IMR-90 (cell line): ENCODE measurements around the gene UNC13A. TPM values are rescaled to one million over a fixed set of nuclear protein-coding genes. Genes with fewer than 3 reads are reported as not detected.

ENCODE experiments used
- ATAC-seq: fragments of 200-7000 bp; cut with Tn5 transposase; 2 replicates; pipeline ENCODE4 v1.9.1; 2020; ENCODE audit warnings: low read depth, mild to moderate bottlenecking, moderate library complexity
- BruUV-seq: library from RNA; stranded (reverse); fragments of 400-500 nt; replicated peaks from 2 replicates; lab custom pipeline; 2021; lab: Mats Ljungman, UMichigan
- CTCF ChIA-PET: fragments of 300-600 bp; formaldehyde crosslinking; extraction: SDS; loops from one replicate; lab custom pipeline; 2021; ENCODE audit warnings: antibody characterized with exemption; lab: Yijun Ruan, JAX
- POLR2A ChIA-PET: fragments of 300-600 bp; sonication (Branson Sonifier 250); formaldehyde crosslinking; loops from one replicate; lab custom pipeline; 2022; ENCODE audit warnings: antibody characterized with exemption; ENCODE audit not compliant: unreplicated experiment; lab: Charles Lee
- DNase-seq: peaks from one replicate; pipeline ENCODE4 v3.0.0; 2013
- H2AFZ ChIP-seq: replicated peaks from 2 replicates; pipeline ENCODE3; 2013; ENCODE audit warnings: low read length, mild to moderate bottlenecking; ENCODE audit not compliant: poor library complexity
- H2AK5ac ChIP-seq: 2 replicates; pipeline ENCODE4 v1.6.1; 2013; ENCODE audit warnings: low read depth, low read length, inconsistent platforms
- H2AK9ac ChIP-seq: replicated peaks from 2 replicates; pipeline ENCODE3; 2013; ENCODE audit warnings: mild to moderate bottlenecking, low read depth, low read length, moderate library complexity; ENCODE audit not compliant: poor library complexity
- H2BK120ac ChIP-seq: 2 replicates; pipeline ENCODE4 v1.6.1; 2013; ENCODE audit warnings: low read depth, low read length, inconsistent platforms
- H2BK15ac ChIP-seq: 3 replicates; pipeline ENCODE4 v1.6.1; 2013; ENCODE audit warnings: low read depth, low read length, inconsistent platforms
- H2BK20ac ChIP-seq: 2 replicates; pipeline ENCODE4 v1.6.1; 2013; ENCODE audit warnings: low read depth, mild to moderate bottlenecking, inconsistent platforms, low read length, moderate library complexity
- H2BK5ac ChIP-seq: 2 replicates; pipeline ENCODE4 v1.6.1; 2013; ENCODE audit warnings: mild to moderate bottlenecking, low read depth, low read length, inconsistent platforms; ENCODE audit not compliant: poor library complexity, severe bottlenecking
- H3K14ac ChIP-seq: replicated peaks from 2 replicates; pipeline ENCODE4 v1.6.1; 2013; ENCODE audit warnings: low read depth, low read length, inconsistent platforms
- H3K18ac ChIP-seq: 2 replicates; pipeline ENCODE4 v1.6.1; 2013; ENCODE audit warnings: low read depth, low read length, control low read depth
- H3K23ac ChIP-seq: 2 replicates; pipeline ENCODE4 v1.6.1; 2013; ENCODE audit warnings: low read depth, low read length, inconsistent platforms
- H3K27ac ChIP-seq: 2 replicates; pipeline ENCODE4 v1.5.1; 2013; ENCODE audit warnings: mild to moderate bottlenecking, control low read depth, low read length; ENCODE audit not compliant: insufficient read depth
- H3K27me3 ChIP-seq: 2 replicates; pipeline ENCODE4 v1.6.1; 2013; ENCODE audit warnings: low read length; ENCODE audit not compliant: control insufficient read depth, insufficient read depth
- H3K36me3 ChIP-seq: 2 replicates; pipeline ENCODE4 v1.6.1; 2013; ENCODE audit warnings: low read length, mixed read lengths; ENCODE audit not compliant: control insufficient read depth, insufficient read depth
- H3K4ac ChIP-seq: 2 replicates; pipeline ENCODE4 v1.6.1; 2013; ENCODE audit warnings: low read depth, low read length, inconsistent platforms
- H3K4me1 ChIP-seq: 2 replicates; pipeline ENCODE4 v1.6.1; 2013; ENCODE audit warnings: low read length, mixed read lengths; ENCODE audit not compliant: control insufficient read depth, insufficient read depth
- H3K4me2 ChIP-seq: 2 replicates; pipeline ENCODE4 v1.6.1; 2013; ENCODE audit warnings: low read depth, mild to moderate bottlenecking, control low read depth, low read length, moderate library complexity
- H3K4me3 ChIP-seq: 2 replicates; pipeline ENCODE4 v1.5.1; 2013; ENCODE audit warnings: low read depth, mild to moderate bottlenecking, control low read depth, low read length, moderate library complexity; ENCODE audit not compliant: insufficient read depth
- H3K56ac ChIP-seq: 2 replicates; pipeline ENCODE4 v1.6.1; 2013; ENCODE audit warnings: low read length, inconsistent platforms; ENCODE audit not compliant: insufficient read depth; ENCODE audit errors: extremely low read depth
- H3K79me1 ChIP-seq, 2 experiments: 2 replicates each; pipeline ENCODE4 v1.6.1; 2013; ENCODE audit warnings: low read length in 2 of 2, inconsistent platforms in 1 of 2, low read depth in 1 of 2
- H3K9ac ChIP-seq: 2 replicates; pipeline ENCODE4 v1.6.1; 2013; ENCODE audit warnings: low read depth, low read length, control low read depth
- H3K9me1 ChIP-seq: 2 replicates; pipeline ENCODE4 v1.6.1; 2013; ENCODE audit warnings: low read length, inconsistent platforms; ENCODE audit not compliant: insufficient read depth
- H3K9me3 ChIP-seq: 2 replicates; pipeline ENCODE4 v1.6.1; 2013; ENCODE audit warnings: low read length; ENCODE audit not compliant: control insufficient read depth, insufficient read depth
- H4K20me1 ChIP-seq: 2 replicates; pipeline ENCODE4 v1.6.1; 2013; ENCODE audit warnings: low read length, inconsistent platforms; ENCODE audit not compliant: insufficient read depth
- H4K5ac ChIP-seq: 2 replicates; pipeline ENCODE4 v1.6.1; 2013; ENCODE audit warnings: mild to moderate bottlenecking, low read depth, low read length, control low read depth
- H4K8ac ChIP-seq, 2 experiments: 2 replicates each; pipeline ENCODE4 v1.6.1; 2013; ENCODE audit warnings: low read depth in 2 of 2, low read length in 2 of 2, control low read depth in 1 of 2, inconsistent platforms in 1 of 2
- H4K91ac ChIP-seq: 2 replicates; pipeline ENCODE4 v1.6.1; 2013; ENCODE audit warnings: low read depth, low read length, inconsistent platforms; ENCODE audit not compliant: insufficient read depth
- FOS ChIP-seq: fragments of 150-350 bp; IDR thresholded peaks from 2 replicates; pipeline ENCODE4 v1.6.1; 2016; ENCODE audit warnings: low read depth, low read length
- MAZ ChIP-seq: IDR thresholded peaks from 2 replicates; pipeline ENCODE4 v1.6.1; 2012; ENCODE audit warnings: low read depth, mild to moderate bottlenecking, low read length, improper control_type of control experiment, moderate library complexity, borderline replicate concordance
- NFE2L2 ChIP-seq: fragments of 150-350 bp; IDR thresholded peaks from 2 replicates; pipeline ENCODE4 v1.6.1; 2016; ENCODE audit warnings: low read depth, mild to moderate bottlenecking, low read length
- WGBS, 2 experiments: methylation state at CpG; one replicate each; pipeline versions ENCODE4 v1.1.5 to v1.1.7; 2013; ENCODE audit warnings: missing lambda C conversion rate in 2 of 2; ENCODE audit not compliant: insufficient read length in 1 of 2; ENCODE audit errors: extremely low coverage in 2 of 2; 5-methylcytosine and 5-hydroxymethylcytosine counted together
- dilution Hi-C: fragments of 300-500 bp; cut with HindIII; formaldehyde crosslinking; loops from one replicate; pipeline ENCODE4 v1.14.3; 2018; ENCODE audit warnings: low sequenced_read_pairs; ENCODE audit not compliant: unreplicated experiment
- in situ Hi-C: fragments of 300-500 bp; cut with MboI; formaldehyde crosslinking; loops from 3 replicates; pipeline ENCODE4 v1.14.3; 2019; ENCODE audit warnings: low sequenced_read_pairs, inconsistent platforms, mixed read lengths
- intact Hi-C: fragments of 100-400 bp; cut with micrococcal nuclease; formaldehyde crosslinking; loops from 2 replicates; pipeline ENCODE4 v1.10.0; 2022
- polyA plus RNA-seq, 3 experiments: library from polyadenylated mRNA; depleted of rRNA; stranded (reverse); fragments of >200 nt; gene quantifications; 2 replicates each; pipeline ENCODE4 v1.2.3, GENCODE V29; 2012; ENCODE audit warnings: low replicate concordance in 1 of 3
- total RNA-seq: library from RNA; depleted of rRNA; stranded (reverse); fragments of >200 nt; gene quantifications from 2 replicates; pipeline ENCODE4 v1.2.3, GENCODE V29; 2012

Gene UNC13A
- total and polyA plus RNA-seq, 2 of the 4 experiments (the other 2 are of a cell fraction), result 0.18 to 0.22 TPM

DNA sequence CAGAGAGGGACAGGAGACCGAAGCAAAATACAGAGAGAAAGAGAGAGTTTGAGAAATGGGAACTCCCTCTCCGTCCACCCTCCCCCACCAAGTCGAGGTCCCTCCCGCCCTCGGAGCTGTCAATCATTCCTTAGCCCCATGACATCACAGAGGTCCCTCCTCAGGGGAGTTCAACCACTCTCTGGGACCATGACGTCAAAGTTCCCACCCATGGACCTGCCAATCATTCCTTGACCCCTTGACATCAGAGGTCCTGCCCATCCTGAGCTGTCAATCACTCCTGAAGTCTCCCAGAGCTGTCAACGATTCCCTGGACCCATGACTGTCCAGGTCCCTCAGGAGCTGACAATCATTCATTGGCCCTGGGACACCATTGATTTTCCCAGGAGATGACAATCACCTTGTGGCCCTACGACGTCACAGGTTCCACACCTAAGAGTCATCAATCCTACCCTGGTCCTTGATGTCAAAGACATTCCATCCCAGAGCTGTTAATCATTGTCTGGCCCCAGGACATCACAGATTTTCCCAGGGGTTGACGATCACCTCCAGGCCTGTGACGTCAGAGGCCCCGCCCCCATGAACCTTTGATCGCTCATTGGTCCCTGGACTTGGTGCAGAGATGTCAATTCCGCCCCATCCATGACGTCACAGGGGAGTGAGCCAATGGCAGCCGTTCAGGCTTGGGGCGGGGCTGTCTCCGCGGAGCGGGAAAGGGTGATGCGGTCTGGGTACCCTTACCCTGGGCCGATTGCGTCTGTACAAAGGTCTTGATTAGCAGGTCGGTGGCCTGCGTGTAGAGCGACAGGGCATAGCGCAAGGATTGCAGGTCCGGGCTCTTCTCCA lies 71.0 kb downstream of the UNC13A start:
- 62% methylated on average over 23 of the region's 28 CpGs; no CpG with 5 or more reads in 1 of the 2 experiments for WGBS, 2 experiments
- Histone ChIP-seq H2BK5ac (no peak overlapping the region), H3K36me3 (no peaks in the 10 kb centered on the region), H3K56ac (no peak overlapping the region), H3K4me1 (no peaks in the 10 kb centered on the region), H4K8ac (no peak overlapping the region), H4K5ac (no peak overlapping the region), H2BK120ac (no peak overlapping the region), H2AFZ (no peak overlapping the region), H3K4ac (no peak overlapping the region), H3K4me2 (peak overlapping the region; percentile 71), H3K23ac (no peak overlapping the region), H3K27ac (no peak overlapping the region), H3K27me3 (peaks cover 6% of the 10 kb centered on the region), H3K14ac (no peak overlapping the region), H2AK9ac (no peak overlapping the region), H3K9me3 (peaks cover 5% of the 10 kb centered on the region), H3K18ac (no peak overlapping the region), H4K91ac (no peak overlapping the region), H2AK5ac (no peak overlapping the region), H2BK15ac (no peak overlapping the region), H3K9ac (no peak overlapping the region), H3K9me1 (no peaks in the 10 kb centered on the region), H3K79me1 (no peaks in the 10 kb centered on the region), H4K20me1 (no peaks in the 10 kb centered on the region), H2BK20ac (no peak overlapping the region), H3K4me3 (no peak overlapping the region)
- DNase-seq, result peak; percentile 9
- ATAC-seq, result peak; percentile 11; the same call in 1 of the 2 replicates
- dilution Hi-C loops (no loop called here), intact Hi-C loops (no loop called here), in situ Hi-C loops (no loop called here)
- no TSS peak for BruUV-seq
- ChIA-PET POLR2A (no interaction called here), CTCF (interaction anchor here (1.4 kb wide), 1 partner anchor 149 kb away, joined by 3 read pairs; no protein-coding TSS in a partner anchor)
- TF ChIP-seq FOS, result no peak
- no peak for TF ChIP-seq MAZ
- no peak for TF ChIP-seq NFE2L2
